Left lobe of liver (tissue), 2 donors: ENCODE data around the gene ILDR2. TPM values are rescaled to one million over a fixed set of nuclear protein-coding genes. Genes with fewer than 3 reads are reported as not detected.
"Not testable (repeated sequence)": the region's sequence is repeated elsewhere in the genome, so short reads cannot be mapped to it uniquely, and the experiment has no call there.

Experiments
- ATAC-seq: fragments of 200-7000 bp; cut with Tn5 transposase; one replicate; pipeline ENCODE4 v1.9.1; 2020; ENCODE audit warnings: mild to moderate bottlenecking, moderate library complexity
- DNase-seq: peaks from one replicate; pipeline ENCODE4 v3.0.0-alpha.2; 2020; ENCODE audit warnings: low spot score
- total RNA-seq: library from RNA; stranded (reverse); gene quantifications from one replicate; pipeline ENCODE4 v1.2.1, GENCODE V29; 2021
- donor health status: DM: no; HTN: no; CAD: no; lungs with moderate emphysema.
- donor health status: DM: no; HTN: yes; CAD: no.

The ILDR2 gene
- total RNA-seq, 1 donor from 2014 or later = 3.3 TPM

- ATAC-seq = no peak
Measured at GRCh38 chr1:166899769-166900168, 75.6 kb downstream of the ILDR2 start.

DNA sequence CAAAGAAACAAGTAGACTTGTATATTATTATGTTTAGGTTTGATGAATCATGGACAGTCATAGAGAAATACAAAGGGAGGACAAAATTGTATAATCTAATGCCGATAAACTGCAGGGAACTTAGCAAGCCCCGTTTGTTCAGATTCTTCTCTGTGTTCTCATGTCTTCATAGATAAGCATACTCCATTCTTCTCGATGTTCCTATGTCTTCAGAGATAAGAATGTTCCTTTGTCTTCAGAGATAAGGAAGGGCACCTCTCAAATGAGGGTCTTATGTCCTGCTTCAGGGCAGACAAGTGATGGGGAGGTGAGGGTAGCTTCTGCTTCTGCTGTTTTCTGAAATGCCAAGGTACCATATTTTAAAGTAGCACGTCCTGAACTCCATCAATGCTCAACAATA, 79.6 kb downstream of the ILDR2 start:
- no peak for DNase-seq
- ATAC-seq = no peak

More at GRCh38 chr1:166899769-166900168, 75.6 kb downstream of the ILDR2 start:
- DNase-seq = no peak

DNA sequence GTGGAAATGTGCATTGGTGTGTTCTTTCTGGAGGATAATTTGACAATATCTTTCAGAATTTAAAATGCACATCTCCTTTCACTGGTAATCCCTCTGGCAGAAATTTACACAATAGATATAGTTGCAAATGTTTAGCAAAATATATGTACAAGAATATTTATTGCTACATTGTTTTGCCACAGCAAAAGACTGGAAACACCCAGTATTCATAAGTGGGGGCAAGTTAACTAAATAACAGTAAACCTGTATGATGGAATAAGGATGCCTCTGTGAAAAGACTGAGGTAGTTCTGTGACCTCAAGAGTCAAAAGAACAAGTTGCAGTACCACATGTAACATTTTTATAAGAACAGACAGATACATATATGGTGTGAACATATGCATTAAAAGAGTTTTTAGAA, 85.6 kb downstream of the ILDR2 start:
- DNase-seq (no peak), ATAC-seq (no peak)

- ATAC-seq = no peak
- no peak for DNase-seq
Measured at GRCh38 chr1:166888373-166889111, 86.8 kb downstream of the ILDR2 start.

GRCh38 chr1:166884971-166885370, 90.4 kb downstream of the ILDR2 start:
- ATAC-seq (no peak), DNase-seq (no peak)

DNA sequence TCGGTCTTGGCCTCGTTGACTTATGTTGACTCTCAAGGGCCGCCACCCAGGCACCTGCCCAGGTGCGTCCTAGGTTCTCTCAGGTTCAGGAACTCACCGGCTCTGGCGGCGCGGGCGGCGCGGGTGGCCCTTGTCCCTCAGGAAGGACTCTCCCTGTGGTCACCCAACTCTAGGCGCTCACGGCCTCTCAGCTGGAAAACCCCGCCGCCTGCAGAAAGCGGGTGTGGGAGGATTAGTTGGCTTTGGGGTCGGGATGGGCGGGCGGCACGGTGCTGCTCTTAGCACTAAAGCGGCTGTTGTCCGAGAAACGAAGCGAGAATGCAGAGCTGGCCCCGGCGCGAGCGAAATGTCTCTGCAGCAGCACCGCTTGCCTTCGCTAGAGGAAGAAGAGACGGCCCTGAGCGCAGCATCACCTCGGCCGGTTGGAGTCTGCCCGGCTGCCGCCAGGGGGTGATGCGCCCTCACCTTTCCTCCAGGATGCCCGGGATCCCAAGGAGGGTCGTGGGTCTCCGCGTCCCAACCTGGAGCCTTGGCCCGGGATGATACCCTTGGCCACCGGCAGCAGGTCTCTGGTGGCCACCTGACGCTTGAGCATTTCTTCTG, 91.2 kb downstream of the ILDR2 start:
- peak; percentile 83 for ATAC-seq
- DNase-seq = peak; percentile 48

DNA sequence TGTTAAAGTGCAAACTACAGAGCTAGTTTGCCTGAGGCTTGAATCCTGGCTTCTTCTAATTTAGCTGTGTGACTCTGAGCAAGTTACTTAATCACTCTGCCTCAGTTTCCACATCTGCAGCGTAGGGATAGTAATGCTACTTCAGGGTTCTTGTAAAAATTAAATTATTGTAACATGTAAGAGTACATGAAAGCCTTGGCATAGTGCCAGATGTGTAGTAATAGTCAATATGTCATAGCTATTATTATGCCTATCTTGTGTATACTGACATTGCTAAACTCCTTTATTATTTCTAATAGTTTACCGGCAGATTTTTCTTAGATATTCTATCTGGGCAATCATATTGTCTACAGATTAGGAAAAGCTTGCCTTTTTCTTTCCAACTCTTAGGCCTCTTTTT, 92.4 kb downstream of the ILDR2 start:
- DNase-seq = no peak
- no peak for ATAC-seq

GRCh38 chr1:166878173-166878917, 97.0 kb downstream of the ILDR2 start:
- DNase-seq, ATAC-seq: not testable (repeated sequence)

GRCh38 chr1:166876540-166876838, 98.9 kb downstream of the ILDR2 start:
- no peak for DNase-seq

GRCh38 chr1:166875734-166876539, 99.4 kb downstream of the ILDR2 start, which contains the start of gene TADA1:
Gene TADA1, minus strand, starts transcription at chr1:166876264. Its CDS starts 31 bp downstream, at chr1:166876233.
- DNase-seq = peak; percentile 99
- ATAC-seq = peak; percentile 85

More at GRCh38 chr1:166876540-166876838, 98.9 kb downstream of the ILDR2 start:
- ATAC-seq = no peak

DNA sequence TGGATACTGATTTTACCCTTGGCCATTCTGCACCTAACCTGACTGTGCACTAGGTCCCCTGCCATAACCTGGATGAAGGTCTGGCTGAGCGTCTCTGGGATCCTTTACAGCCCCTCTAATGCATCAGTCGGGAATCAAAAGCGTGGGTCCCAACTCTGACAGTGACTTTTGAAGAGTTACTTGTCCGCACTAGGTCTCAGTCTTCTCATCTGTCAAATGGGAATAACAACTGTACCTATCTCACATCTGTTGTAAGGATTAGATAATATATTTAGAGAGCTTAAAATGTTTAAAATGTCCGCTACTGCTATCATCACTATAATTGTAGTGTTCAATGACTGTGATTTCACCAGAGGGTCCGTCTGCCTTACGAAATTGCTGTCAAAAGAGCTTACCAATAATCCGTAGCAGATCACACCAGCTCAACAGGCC, 100.0 kb downstream of the ILDR2 start:
- no peak for DNase-seq
- ATAC-seq = no peak

DNA sequence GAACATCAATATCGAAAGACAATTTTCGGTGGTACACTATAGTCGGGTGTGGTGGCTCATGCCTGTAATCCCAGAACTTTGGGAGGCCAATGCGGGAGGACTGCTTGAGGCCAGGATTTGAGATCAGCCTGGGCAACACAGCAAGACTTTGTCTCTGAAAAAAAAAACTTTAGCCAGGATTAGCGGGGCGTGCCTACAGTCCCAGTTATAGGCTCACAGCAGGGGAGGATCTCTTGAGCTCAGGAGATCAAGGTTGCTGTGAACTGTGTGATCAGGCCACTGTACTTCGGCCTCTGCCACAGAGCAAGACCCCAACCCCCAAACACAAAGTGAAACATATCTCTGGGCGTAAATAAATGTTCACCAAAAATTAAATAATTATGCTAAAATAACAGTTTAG, 100.9 kb downstream of the ILDR2 start:
- DNase-seq = peak; percentile 79
- ATAC-seq = peak; percentile 53

- ATAC-seq (peak; percentile 71), DNase-seq (peak; percentile 65)
Measured at GRCh38 chr1:166870584-166870983, 104.8 kb downstream of the ILDR2 start.

- peak; percentile 29 for ATAC-seq
- no peak for DNase-seq
Measured at GRCh38 chr1:166869318-166870099, 105.8 kb downstream of the ILDR2 start.

DNA sequence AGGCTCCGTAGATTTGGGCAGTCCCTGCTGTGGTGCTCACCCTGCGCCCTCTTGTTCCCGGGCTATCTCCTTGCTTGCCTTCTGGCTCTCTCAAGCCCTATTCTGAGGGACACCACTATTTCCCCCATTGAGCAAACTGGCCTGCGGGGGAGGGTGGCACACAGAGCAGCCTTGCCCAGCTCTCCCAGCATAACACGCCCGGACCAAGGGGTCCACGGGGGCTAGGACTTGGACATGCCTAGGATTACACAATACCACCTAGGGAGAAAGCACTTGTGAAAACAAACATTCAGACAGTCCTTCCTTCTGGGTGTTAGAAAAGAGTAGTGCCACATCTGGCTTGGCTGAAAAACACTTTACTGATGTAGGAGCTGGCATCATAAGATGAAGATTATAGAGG, 106.7 kb downstream of the ILDR2 start:
- DNase-seq (no peak), ATAC-seq (no peak)

GRCh38 chr1:166865926-166866325, 109.4 kb downstream of the ILDR2 start:
- DNase-seq = no peak
- no peak for ATAC-seq

GRCh38 chr1:166859597-166859996, 115.7 kb downstream of the ILDR2 start:
- ATAC-seq (no peak), DNase-seq (no peak)

- ATAC-seq (no peak), DNase-seq (no peak)
Measured at GRCh38 chr1:166858726-166859419, 116.5 kb downstream of the ILDR2 start.
